ENCODE measurements around the gene SAMD10.

The SAMD10 gene

DNA sequence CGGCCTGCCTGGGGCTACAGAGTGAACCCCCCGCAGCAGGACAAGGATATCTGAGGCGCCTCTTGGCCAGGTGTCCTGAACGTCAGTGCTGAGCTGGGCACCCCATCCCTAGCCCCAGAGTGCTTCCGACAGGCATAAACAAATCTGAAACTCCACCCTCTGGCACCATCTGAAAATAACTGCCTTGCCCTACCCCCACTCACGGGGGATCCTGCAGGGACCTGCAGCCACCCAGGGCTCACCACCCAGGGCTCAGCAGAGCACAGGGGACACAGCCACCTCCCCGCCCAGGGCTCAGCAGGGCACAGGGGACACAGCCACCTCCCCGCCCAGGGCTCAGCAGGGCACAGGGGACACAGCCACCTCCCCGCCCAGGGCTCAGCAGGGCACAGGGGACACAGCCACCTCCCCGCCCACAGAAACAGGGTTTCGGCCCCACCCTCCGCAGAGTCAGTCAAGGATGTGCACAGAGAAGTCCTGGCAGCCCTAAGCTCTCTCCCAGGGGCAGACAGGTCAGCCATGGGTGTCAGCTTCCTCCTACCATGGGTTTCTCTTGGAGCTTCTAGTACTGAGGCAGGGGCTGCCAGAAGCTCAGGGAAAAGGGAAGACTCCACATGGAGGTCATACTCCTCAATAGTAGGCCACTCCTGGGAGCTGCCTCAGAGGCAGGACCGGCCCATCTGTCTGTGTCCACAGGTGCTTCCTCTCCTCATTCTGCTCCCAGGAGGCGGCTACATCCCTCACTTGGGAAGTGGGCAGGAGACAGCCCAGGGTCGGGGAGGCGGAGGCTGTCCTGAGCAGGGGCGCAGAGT is 27.8 kb downstream of the SAMD10 start:
- no peaks in the 10 kb centered on the region for H3K36me3 Mint-ChIP-seq (ENCODE audit: low read depth)
- H3K27ac Mint-ChIP-seq, result no peak overlapping the region
- H3K9me3 Mint-ChIP-seq, result no peaks in the 10 kb centered on the region
- no peaks in the 10 kb centered on the region for H3K27me3 Mint-ChIP-seq (ENCODE audit: low read depth)
- H3K4me1 Mint-ChIP-seq, result peaks cover 34% of the 10 kb centered on the region
- TF ChIP-seq, protein P1, sequence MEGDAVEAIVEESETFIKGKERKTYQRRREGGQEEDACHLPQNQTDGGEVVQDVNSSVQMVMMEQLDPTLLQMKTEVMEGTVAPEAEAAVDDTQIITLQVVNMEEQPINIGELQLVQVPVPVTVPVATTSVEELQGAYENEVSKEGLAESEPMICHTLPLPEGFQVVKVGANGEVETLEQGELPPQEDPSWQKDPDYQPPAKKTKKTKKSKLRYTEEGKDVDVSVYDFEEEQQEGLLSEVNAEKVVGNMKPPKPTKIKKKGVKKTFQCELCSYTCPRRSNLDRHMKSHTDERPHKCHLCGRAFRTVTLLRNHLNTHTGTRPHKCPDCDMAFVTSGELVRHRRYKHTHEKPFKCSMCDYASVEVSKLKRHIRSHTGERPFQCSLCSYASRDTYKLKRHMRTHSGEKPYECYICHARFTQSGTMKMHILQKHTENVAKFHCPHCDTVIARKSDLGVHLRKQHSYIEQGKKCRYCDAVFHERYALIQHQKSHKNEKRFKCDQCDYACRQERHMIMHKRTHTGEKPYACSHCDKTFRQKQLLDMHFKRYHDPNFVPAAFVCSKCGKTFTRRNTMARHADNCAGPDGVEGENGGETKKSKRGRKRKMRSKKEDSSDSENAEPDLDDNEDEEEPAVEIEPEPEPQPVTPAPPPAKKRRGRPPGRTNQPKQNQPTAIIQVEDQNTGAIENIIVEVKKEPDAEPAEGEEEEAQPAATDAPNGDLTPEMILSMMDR (IDR thresholded peaks at IDR 0.05; ENCODE audit: unreplicated experiment in 3 of 3), result no peak
- H3K4me3 Mint-ChIP-seq, result no peak overlapping the region

DNA sequence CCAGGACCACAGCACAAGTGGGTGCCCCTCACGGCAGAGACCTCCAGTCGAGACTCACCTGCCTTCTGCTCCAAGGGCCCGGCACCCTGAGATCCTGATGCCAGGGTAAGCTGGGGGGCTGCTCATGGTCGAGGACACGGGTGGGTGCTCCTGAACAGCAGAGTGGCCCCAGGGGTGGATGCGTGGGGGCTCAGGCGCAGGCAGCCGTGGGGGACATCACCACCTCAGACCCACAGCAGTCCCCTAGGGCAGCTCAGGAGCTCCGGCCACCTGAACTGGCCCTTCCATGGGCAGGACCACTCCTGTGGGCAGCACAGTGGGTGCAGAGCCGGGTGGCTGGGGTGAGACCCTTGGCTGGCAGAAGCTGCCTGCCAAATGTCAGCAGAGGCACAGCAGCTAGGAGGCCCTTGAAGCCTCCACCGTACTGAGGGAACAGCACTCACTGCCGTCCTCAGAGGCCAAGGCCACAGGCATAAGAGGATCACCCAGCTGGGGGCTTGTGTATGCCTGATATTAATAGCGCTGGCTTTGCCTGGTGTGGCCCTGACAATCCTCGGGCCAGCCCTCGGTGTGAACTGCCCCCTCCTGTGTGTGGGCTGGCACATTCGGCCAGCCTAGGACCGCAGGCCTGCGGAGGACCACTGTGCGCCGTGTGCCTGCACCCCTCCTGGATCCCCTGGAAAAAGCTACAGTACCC is 28.6 kb downstream of the SAMD10 start:
- H3K4me3 Mint-ChIP-seq, result no peak overlapping the region
- peaks cover 34% of the 10 kb centered on the region for H3K4me1 Mint-ChIP-seq
- no peaks in the 10 kb centered on the region for H3K36me3 Mint-ChIP-seq (ENCODE audit: low read depth)
- no peaks in the 10 kb centered on the region for H3K27me3 Mint-ChIP-seq (ENCODE audit: low read depth)
- H3K9me3 Mint-ChIP-seq, result no peaks in the 10 kb centered on the region
- no peak overlapping the region for H3K27ac Mint-ChIP-seq
- TF ChIP-seq, protein P1 (IDR thresholded peaks at IDR 0.05; ENCODE audit: unreplicated experiment in 3 of 3), result no peak

DNA sequence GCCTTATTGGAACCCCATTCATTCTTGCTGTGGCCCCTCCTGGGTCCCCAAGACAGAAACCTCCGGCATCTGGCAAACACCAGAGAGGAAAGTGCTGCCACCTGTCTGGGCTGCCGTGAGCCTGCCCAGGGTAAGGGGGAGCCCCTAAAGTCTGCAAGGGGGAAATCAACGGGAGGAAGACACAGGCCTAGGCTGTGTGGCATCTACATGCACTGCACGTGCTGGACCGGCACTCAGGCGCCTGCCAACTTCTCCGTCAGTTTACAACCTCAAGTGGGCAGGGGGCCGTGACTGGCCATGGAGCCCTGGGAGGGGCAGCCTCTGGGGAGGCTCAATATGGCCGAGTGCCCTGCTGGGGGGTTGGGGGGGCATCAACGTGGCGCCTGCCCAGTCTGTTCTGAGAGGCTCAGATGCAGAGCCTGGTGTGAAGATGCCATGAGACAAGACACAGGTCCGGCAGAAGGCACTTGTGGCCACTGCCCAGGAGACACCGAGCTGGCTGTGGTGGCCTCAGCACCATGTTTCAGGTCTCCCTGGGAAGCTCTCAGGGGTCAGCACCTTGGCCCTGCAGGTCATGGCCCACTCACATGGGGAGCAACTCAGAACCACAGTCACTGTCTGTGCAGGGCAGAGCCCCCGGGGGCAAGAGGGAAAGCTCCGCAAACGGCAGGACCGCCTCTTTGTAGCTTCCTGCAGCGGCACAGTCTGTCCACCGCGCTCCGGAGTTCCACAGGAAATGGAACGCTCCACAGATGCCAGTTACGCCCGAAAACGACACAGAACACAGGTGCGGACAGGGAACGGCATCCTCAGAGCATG is 31.6 kb downstream of the SAMD10 start:
- peak overlapping the region in 1 of 3 experiments; percentile 42 for H3K4me3 Mint-ChIP-seq
- H3K4me1 Mint-ChIP-seq, result peaks cover 22% of the 10 kb centered on the region
- peak overlapping the region; percentile 77 to 92 (median 84) for H3K27ac Mint-ChIP-seq
- H3K27me3 Mint-ChIP-seq (ENCODE audit: low read depth), result no peaks in the 10 kb centered on the region
- no peaks in the 10 kb centered on the region for H3K9me3 Mint-ChIP-seq
- H3K36me3 Mint-ChIP-seq (ENCODE audit: low read depth), result peaks cover 3% of the 10 kb centered on the region
- TF ChIP-seq, protein P1 (IDR thresholded peaks at IDR 0.05; ENCODE audit: unreplicated experiment in 3 of 3), result no peak

DNA sequence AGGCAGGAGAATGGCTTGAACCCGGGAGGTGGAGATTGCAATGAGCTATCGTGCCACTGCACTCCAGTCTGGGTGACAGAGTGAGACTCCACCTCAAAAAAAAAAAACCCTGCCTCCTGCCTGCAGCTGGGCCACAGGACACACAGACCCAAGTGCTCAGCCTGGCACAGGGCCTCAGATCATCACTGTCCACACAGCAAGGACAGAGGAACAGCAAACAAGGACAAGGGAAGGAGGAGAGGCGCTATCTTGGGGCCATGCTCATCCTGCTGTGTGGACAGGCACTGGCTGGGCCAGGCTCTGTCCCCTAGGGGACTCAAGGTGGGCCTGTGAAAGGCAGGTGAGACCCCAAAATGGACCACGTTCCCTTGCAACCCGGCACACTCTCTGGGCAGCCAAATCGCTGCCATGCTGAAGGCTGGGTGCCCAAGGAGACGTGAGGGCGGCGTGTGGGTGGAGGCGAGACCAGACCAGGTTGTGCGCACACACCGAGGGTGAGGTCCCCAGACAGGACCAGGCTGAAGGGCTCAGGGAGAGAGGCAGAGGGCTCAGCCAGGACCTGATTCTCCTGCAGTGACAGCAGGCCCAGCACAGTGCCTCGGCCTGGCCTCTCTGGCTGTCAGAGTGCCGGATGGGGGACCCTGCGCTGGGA is 32.3 kb downstream of the SAMD10 start:
- TF ChIP-seq, protein P1 (IDR thresholded peaks at IDR 0.05; ENCODE audit: unreplicated experiment in 3 of 3), result no peak
- peaks cover 6% of the 10 kb centered on the region for H3K36me3 Mint-ChIP-seq (ENCODE audit: low read depth)
- H3K27me3 Mint-ChIP-seq (ENCODE audit: low read depth), result no peaks in the 10 kb centered on the region
- peaks cover 22% of the 10 kb centered on the region for H3K4me1 Mint-ChIP-seq
- peak overlapping the region in 2 of 3 experiments; percentile 29 to 42 for H3K27ac Mint-ChIP-seq
- no peaks in the 10 kb centered on the region for H3K9me3 Mint-ChIP-seq
- H3K4me3 Mint-ChIP-seq, result no peak overlapping the region

DNA sequence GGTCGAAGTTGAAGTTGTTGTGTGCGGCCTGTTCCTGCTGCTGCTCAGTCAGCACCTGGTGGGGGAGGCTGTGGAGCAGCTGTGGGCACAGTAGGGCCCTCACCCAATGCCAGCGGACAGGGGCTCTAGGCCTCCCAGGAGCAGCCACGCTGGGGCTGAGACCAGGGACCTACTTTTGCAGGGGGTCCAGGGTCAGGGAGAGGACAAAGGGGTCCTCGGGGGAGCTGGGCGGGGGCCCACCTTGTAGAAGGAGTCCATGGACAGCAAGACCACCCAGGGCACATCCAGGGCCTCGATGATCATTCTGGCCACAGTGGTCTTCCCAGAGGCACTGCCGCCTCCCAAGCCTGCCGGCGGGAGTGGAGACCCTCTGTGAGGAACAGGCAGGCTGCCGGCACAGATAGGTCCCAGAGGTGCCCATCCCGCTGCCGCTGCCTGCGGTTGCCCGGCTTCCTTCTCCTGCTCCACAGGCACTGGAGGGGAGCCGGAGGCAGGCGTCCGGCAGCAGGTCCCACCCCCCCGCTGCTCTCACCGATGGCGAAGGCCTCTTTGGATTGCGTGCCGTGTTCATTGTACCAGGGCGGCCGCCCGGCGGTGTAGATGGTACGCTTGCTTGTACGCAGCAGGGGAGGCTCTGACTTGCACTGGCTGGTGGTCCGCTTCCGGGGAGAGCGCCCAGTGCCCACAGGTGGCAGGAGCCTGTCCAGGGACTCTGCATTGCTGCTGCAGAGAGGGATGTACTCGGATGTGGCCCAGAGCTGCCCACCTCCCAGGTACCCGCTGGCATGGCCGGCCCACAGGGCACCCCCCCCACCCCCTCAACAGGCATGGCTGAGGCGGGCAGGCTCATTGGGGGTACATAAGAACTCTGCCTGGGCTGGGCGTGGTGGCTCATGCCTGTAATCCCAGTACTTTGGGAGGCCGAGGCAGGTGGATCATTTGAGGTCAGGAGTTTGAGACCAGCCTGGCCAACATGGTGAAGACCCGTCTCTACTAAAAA is 33.2 kb downstream of the SAMD10 start:
- Mint-ChIP-seq H3K4me3 (no peak overlapping the region), H3K27ac (no peak overlapping the region), H3K4me1 (peaks cover 22% of the 10 kb centered on the region), H3K27me3 (ENCODE audit: low read depth) (no peaks in the 10 kb centered on the region), H3K36me3 (ENCODE audit: low read depth) (peaks cover 6% of the 10 kb centered on the region), H3K9me3 (no peaks in the 10 kb centered on the region)
- TF ChIP-seq, protein P1 (IDR thresholded peaks at IDR 0.05; ENCODE audit: unreplicated experiment in 3 of 3), result no peak

All from nephron (organoid).